GM19328 (cell line): Measurements from ENCODE around the gene CHEK2.
"Not testable (repeated sequence)": the region's sequence is repeated elsewhere in the genome, so short reads cannot be mapped to it uniquely, and the experiment has no call there.

Experiments used
- ATAC-seq: cut with Tn5 transposase; IDR thresholded peaks from one replicate; pipeline ENCODE4 v1.9.1; 2021; ENCODE audit warnings: mild to moderate bottlenecking, moderate library complexity; ENCODE audit not compliant: unreplicated experiment

Gene CHEK2

DNA sequence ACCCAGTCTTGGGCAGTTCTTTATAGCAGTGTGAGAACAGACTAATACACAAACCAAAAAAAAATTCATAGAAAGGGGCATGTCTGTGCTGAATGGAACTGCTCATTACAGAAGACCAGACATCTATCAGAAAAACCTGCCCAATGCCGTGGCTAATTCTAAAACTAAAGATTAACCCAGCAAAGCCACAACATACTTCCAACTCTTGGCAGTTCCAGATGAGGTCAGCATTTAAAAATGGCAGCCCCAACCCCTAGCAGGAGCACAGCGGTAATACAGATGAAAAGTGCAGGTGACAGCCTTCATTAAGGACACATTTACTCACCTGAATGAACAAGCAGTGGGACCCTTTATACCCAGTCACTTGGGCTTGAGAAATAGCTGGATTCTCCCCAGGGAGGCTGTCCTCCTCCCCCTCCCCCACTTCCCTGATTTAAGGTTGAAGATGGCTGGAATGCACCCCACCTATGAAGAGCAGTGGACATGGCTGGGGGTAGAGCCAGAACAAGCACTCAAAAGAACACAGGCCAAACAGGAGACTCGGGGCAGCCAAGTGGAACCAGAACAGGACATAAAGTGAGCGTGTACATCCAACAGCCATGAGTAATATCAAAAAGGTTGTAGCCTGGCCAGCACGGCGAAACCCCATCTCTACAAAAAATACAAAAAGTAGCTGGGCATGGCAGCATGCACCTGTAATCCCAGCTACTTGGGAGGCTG, 48.4 kb downstream of the CHEK2 start:
- not testable (repeated sequence) for ATAC-seq

GRCh38 chr22:28689796-28690195, 51.8 kb downstream of the CHEK2 start:
- ATAC-seq = not testable (repeated sequence)

- not testable (repeated sequence) for ATAC-seq
Observed at GRCh38 chr22:28682966-28683365, 58.7 kb downstream of the CHEK2 start.

GRCh38 chr22:28680813-28681490, 60.7 kb downstream of the CHEK2 start:
- not testable (repeated sequence) for ATAC-seq

GRCh38 chr22:28679611-28680287, 61.9 kb downstream of the CHEK2 start, which contains the start of gene TTC28:
TTC28 (minus strand) TSS chr22:28679840; CDS start chr22:28679723, 117 bp downstream.
- not testable (repeated sequence) for ATAC-seq

- ATAC-seq = not testable (repeated sequence)
Observed at GRCh38 chr22:28678778-28679610, 62.6 kb downstream of the CHEK2 start.

- ATAC-seq = not testable (repeated sequence)
Observed at GRCh38 chr22:28678170-28678569, 63.5 kb downstream of the CHEK2 start.

DNA sequence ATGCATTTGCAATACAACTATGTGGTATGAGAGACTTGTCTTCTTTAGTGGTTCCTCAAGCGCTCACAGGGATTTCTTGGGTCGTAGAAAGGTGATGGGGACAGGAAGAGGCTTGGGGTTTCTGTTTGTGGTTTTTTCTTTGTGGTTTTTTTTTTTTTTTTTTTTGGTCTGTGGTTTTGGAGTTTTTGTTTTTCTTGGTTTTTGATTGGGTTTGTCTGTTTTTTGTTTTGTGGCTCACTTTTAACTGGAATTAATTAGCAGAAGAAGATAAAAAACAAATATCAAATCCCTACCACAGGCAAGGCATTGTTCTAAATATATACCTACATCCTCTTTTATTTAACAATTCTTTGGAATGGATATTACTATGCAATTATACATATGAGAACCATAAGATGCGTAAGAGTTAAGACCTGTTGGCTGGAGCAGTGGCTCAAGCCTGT, 67.5 kb downstream of the CHEK2 start:
- no peak for ATAC-seq

GRCh38 chr22:28670756-28671155, 70.9 kb downstream of the CHEK2 start:
- no peak for ATAC-seq

- no peak for ATAC-seq
Observed at GRCh38 chr22:28670161-28670560, 71.5 kb downstream of the CHEK2 start.

- no peak for ATAC-seq
Observed at GRCh38 chr22:28669387-28669786, 72.2 kb downstream of the CHEK2 start.

GRCh38 chr22:28663569-28663942, 78.1 kb downstream of the CHEK2 start:
- ATAC-seq = not testable (repeated sequence)

GRCh38 chr22:28658448-28658847, 83.2 kb downstream of the CHEK2 start:
- ATAC-seq = no peak

DNA sequence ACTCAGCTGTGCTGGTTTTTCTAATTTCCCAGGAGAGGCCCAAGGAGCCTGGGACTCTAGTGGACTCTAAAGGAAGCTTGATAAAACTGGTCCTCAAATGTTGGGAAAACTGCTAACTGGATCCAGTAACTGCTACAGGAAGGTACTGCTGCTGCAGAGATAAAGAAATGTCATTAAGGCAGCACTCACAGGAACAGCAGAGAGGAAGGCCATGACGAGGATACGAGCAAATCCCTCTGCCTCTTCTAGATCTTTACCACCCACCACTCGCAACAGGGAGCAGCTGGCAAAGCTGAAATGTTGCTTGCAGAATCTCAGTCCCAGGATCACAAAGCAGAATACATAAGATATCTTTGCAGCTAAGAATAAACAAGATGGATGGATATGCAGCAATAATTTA, 85.4 kb downstream of the CHEK2 start:
- no peak for ATAC-seq

- no peak for ATAC-seq
Observed at GRCh38 chr22:28650463-28650862, 91.2 kb downstream of the CHEK2 start.

GRCh38 chr22:28648792-28649191, 92.8 kb downstream of the CHEK2 start:
- ATAC-seq = no peak

DNA sequence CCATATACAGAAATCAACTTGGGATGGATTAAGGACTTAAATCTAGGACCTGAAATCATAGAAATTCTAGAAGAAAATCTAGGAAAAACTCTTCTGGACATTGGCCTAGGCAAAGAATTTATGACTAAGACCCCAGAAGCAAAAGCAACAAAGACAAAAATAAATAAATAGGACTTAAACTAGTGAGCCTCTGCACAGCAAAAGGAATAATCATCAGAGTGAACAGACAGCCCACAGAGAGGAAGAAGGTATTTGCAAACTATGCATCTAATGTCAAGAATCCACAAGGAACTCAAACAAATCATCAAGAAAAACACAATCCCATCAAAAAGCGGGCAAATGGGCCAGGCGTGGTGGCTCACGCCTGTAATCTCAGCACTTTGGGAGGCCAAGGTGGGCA, 94.4 kb downstream of the CHEK2 start:
- ATAC-seq = no peak

- ATAC-seq = no peak
Observed at GRCh38 chr22:28639321-28639720, 102.3 kb downstream of the CHEK2 start.
